ENCODE results near the gene AOAH. TPM values are rescaled to one million over a fixed set of nuclear protein-coding genes. Genes with fewer than 3 reads are reported as not detected.

AOAH gene
- total RNA-seq, 2 donors from 2014 or later = 0.70 to 1.6 TPM

GRCh38 chr7:36530456-36530855, 193.8 kb downstream of the AOAH start:
- Histone ChIP-seq H3K4me1 (ENCODE audit: control insufficient read depth, insufficient read depth, low read length) (no peaks in the 10 kb centered on the region), H3K36me3 (ENCODE audit: control insufficient read depth, insufficient read depth, low read length) (no peaks in the 10 kb centered on the region), H3K9ac (ENCODE audit: extremely low read depth, low read length, poor library complexity, severe bottlenecking) (no peak overlapping the region), H3K27me3 (ENCODE audit: control insufficient read depth, insufficient read depth, low read length, poor library complexity, severe bottlenecking) (no peaks in the 10 kb centered on the region), H3K9me3 (ENCODE audit: control insufficient read depth, low read length) (no peaks in the 10 kb centered on the region), H3K27ac (ENCODE audit: low read depth, low read length) (no peak overlapping the region), H3K4me3 (ENCODE audit: low read length) (no peak overlapping the region)
- no peak overlapping the region for H3K4me3 Mint-ChIP-seq
- H3K36me3 Mint-ChIP-seq (ENCODE audit: low read depth) = no peaks in the 10 kb centered on the region
- WGBS, 2 experiments (ENCODE audit: insufficient coverage in 1 of 2, insufficient read length in 1 of 2) = 91% methylated on average over 2 of the region's 2 CpGs; no CpG with 5 or more reads in 1 of the 2 experiments
- TF ChIP-seq CTCF (conservative IDR thresholded peaks at IDR 0.05) = no peak
- no peak for DNase-seq
- no peaks in the 10 kb centered on the region for H3K9me3 Mint-ChIP-seq
- no peak overlapping the region for H3K27ac Mint-ChIP-seq
- H3K27me3 Mint-ChIP-seq (ENCODE audit: insufficient read depth) = peaks cover under 1% of the 10 kb centered on the region
- H3K4me1 Mint-ChIP-seq = no peaks in the 10 kb centered on the region

- Histone ChIP-seq H3K9ac (ENCODE audit: extremely low read depth, low read length, poor library complexity, severe bottlenecking) (no peak overlapping the region), H3K9me3 (ENCODE audit: control insufficient read depth, low read length) (no peaks in the 10 kb centered on the region), H3K36me3 (ENCODE audit: control insufficient read depth, insufficient read depth, low read length) (no peaks in the 10 kb centered on the region), H3K27ac (ENCODE audit: low read depth, low read length) (no peak overlapping the region), H3K4me3 (ENCODE audit: low read length) (no peak overlapping the region), H3K4me1 (ENCODE audit: control insufficient read depth, insufficient read depth, low read length) (no peaks in the 10 kb centered on the region), H3K27me3 (ENCODE audit: control insufficient read depth, insufficient read depth, low read length, poor library complexity, severe bottlenecking) (no peaks in the 10 kb centered on the region)
- Mint-ChIP-seq H3K9me3 (no peaks in the 10 kb centered on the region), H3K4me3 (no peak overlapping the region), H3K27me3 (ENCODE audit: insufficient read depth) (peaks cover 2% of the 10 kb centered on the region), H3K4me1 (no peaks in the 10 kb centered on the region), H3K27ac (no peak overlapping the region), H3K36me3 (ENCODE audit: low read depth) (no peaks in the 10 kb centered on the region)
- DNase-seq = no peak
- 98% methylated on average over 6 of the region's 6 CpGs; no CpG with 5 or more reads in 1 of the 2 experiments for WGBS, 2 experiments (ENCODE audit: insufficient coverage in 1 of 2, insufficient read length in 1 of 2)
- TF ChIP-seq CTCF (conservative IDR thresholded peaks at IDR 0.05) = no peak
These were observed 196.8 kb downstream of the AOAH start for GRCh38 chr7:36527549-36527913.

- WGBS, 2 experiments (ENCODE audit: insufficient coverage in 1 of 2, insufficient read length in 1 of 2) = 91 to 100% methylated on average over 1 to 3 of the region's 3 CpGs
- no peaks in the 10 kb centered on the region for H3K27me3 ChIP-seq (ENCODE audit: control insufficient read depth, insufficient read depth, low read length, poor library complexity, severe bottlenecking)
- H3K9ac ChIP-seq (ENCODE audit: extremely low read depth, low read length, poor library complexity, severe bottlenecking) = no peak overlapping the region
- H3K9me3 Mint-ChIP-seq = no peaks in the 10 kb centered on the region
- H3K36me3 ChIP-seq (ENCODE audit: control insufficient read depth, insufficient read depth, low read length) = no peaks in the 10 kb centered on the region
- H3K27me3 Mint-ChIP-seq (ENCODE audit: insufficient read depth) = peaks cover 2% of the 10 kb centered on the region
- H3K9me3 ChIP-seq (ENCODE audit: control insufficient read depth, low read length) = no peaks in the 10 kb centered on the region
- TF ChIP-seq CTCF (conservative IDR thresholded peaks at IDR 0.05) = no peak
- no peaks in the 10 kb centered on the region for H3K4me1 ChIP-seq (ENCODE audit: control insufficient read depth, insufficient read depth, low read length)
- no peak overlapping the region for H3K27ac ChIP-seq (ENCODE audit: low read depth, low read length)
- H3K4me3 Mint-ChIP-seq = no peak overlapping the region
- H3K4me1 Mint-ChIP-seq = no peaks in the 10 kb centered on the region
- DNase-seq = no peak
- H3K27ac Mint-ChIP-seq = no peak overlapping the region
- no peak overlapping the region for H3K4me3 ChIP-seq (ENCODE audit: low read length)
- H3K36me3 Mint-ChIP-seq (ENCODE audit: low read depth) = no peaks in the 10 kb centered on the region
These were observed 197.3 kb downstream of the AOAH start for GRCh38 chr7:36526863-36527548.

Measured in endodermal cell (in vitro differentiated cells).